GM18907 (cell line): ENCODE data around the gene DEAF1.
A peak's percentile ranks its signal among the peaks of the same experiment; 100 is the strongest.
"Not testable (repeated sequence)": the region's sequence is repeated elsewhere in the genome, so short reads cannot be mapped to it uniquely, and the experiment has no call there.

Experiments
- ATAC-seq: cut with Tn5 transposase; IDR thresholded peaks from one replicate; pipeline ENCODE4 v1.9.1; 2021; ENCODE audit warnings: mild to moderate bottlenecking, moderate library complexity; ENCODE audit not compliant: unreplicated experiment

DEAF1 gene, protein sequence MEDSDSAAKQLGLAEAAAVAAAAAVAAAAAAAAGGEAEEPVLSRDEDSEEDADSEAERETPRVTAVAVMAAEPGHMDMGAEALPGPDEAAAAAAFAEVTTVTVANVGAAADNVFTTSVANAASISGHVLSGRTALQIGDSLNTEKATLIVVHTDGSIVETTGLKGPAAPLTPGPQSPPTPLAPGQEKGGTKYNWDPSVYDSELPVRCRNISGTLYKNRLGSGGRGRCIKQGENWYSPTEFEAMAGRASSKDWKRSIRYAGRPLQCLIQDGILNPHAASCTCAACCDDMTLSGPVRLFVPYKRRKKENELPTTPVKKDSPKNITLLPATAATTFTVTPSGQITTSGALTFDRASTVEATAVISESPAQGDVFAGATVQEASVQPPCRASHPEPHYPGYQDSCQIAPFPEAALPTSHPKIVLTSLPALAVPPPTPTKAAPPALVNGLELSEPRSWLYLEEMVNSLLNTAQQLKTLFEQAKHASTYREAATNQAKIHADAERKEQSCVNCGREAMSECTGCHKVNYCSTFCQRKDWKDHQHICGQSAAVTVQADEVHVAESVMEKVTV

DNA sequence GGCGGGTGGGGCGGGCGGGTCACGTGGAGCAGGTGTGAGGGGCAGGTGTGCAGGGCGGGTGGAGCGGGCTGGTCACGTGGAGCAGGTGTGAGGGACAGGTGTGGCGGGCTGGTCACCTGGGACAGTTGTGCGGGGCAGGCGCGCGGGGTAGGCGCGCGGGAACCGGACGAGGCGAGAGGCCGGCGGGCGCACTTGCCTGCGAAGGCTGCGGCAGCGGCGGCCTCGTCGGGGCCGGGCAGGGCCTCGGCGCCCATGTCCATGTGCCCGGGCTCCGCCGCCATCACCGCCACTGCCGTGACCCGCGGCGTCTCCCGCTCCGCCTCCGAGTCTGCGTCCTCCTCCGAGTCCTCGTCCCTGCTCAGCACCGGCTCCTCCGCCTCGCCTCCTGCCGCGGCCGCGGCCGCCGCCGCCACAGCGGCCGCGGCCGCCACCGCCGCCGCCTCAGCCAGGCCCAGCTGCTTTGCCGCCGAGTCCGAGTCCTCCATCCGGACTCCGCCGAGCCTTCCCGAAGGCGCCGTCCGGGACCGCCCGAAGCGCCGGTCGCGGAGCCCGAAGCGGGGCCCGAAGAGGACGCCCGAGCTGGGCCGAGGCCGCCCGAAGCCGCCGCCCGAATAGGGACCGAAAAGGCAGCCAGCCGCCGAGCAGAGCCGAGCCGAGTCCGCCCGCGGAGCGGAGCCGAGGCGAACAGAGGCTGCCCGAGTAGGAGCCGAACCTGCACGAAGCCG lies at the start of gene DEAF1:
Gene DEAF1, minus strand, starts transcription at position 660 of the 725 bp plus-strand sequence. Its CDS starts 175 bp downstream, at position 485.
- peak; percentile 87 for ATAC-seq

DNA sequence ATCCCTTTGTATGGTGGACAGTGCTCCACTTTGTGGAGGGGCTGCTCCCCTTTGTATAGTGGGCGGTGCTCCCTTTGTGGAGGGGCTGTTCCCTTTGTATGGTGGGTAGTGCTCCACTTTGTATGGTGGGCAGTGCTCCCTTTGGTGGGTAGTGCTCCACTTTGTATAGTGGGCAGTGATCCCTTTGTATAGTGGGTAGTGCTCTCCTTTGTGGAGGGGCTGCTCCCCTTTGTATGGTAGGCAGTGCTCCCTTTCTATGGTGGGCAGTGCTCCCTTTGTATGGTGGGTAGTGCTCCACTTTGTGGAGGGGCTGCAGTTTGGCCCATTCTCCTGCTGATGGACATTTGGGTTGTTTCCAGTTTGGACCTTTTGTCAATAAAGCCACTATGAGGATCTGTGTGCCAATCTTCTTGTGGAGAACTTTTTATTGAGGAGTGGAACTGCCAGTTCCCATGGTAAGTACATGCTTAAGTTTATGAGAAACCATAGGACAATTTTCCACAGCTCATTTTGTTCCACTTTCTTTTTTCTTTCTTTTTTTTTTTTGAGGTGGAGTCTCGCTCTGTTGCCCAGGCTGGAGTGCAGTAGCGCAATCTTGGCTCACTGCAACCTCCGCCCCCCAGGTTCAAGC lies 47.7 kb upstream of the DEAF1 start:
- no peak for ATAC-seq

DNA sequence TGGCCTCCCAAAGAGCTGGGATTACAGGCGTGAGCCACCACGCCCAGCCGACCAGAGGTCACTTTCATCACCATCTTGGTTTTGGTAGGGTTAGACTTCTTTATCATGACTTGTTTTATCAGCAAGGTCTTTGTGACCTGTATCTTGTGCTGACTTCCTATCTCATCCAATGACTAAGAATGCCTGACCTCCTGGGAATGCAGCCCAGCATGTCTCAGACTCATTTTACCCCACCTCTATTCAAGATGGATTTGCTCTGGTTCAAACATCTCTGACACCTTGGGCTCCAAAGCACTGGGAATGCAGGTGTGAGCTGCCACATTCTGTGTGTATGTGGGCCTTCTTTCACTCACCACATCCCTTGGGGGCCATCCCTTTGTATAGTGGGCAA lies 47.1 kb upstream of the DEAF1 start:
- ATAC-seq, result no peak

DNA sequence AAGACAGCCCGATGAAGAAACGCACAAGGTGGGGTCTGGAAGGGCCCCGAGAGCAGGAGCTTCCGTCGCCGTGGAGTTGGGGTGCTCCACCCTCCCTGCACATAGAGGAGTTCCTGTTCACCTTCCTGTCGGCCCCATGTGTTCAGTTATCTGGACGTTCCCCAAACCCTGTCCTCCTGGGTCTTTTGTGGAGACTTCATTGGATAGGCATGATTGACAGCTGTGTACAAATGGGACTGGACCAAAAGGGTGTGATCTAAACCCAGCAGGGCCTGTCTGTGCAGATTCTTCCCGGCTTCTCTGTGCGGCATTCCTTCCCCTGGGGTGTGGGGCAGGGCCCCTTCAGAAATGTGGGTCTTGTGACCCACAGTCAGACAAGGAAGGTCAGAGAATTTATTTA lies 42.9 kb upstream of the DEAF1 start:
- ATAC-seq, result not testable (repeated sequence)

DNA sequence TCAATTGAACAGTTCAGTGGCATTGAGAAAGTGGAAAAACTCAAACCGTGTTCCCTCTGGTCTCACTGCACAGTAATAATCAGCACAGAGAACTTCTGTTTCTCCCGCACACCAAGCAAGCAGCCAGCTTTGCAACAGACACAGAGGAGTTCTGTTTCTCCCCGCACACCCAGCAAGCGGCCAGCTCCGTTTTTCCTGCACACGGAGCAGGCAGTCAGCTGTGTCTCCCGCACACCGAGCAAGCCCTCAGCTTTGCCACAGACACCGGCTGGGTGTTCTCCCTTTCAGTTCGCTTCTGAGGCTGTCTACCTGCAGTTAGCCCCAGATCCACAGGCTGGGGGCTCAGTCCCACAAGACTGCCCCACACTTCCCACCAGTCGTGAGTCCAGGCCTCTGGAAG lies 42.3 kb upstream of the DEAF1 start:
- ATAC-seq, result no peak

DNA sequence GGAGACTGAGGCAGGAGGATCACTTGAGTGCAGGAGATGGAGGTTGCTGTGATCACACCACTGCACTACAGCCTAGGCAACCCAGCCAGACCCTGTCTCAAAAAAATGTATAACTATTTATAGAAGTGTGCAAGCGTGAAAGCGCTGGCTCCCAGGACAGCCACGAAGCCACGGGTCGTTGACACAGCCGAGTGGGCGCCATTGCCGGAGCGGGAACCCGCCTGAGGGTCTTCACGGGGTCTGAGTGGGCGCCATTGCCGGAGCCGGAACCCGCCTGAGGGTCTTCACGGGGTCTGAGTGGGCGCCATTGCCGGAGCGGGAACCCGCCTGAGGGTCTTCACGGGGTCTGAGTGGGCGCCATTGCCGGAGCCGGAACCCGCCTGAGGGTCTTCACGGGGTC lies 39.5 kb upstream of the DEAF1 start:
- ATAC-seq, result not testable (repeated sequence)

DNA sequence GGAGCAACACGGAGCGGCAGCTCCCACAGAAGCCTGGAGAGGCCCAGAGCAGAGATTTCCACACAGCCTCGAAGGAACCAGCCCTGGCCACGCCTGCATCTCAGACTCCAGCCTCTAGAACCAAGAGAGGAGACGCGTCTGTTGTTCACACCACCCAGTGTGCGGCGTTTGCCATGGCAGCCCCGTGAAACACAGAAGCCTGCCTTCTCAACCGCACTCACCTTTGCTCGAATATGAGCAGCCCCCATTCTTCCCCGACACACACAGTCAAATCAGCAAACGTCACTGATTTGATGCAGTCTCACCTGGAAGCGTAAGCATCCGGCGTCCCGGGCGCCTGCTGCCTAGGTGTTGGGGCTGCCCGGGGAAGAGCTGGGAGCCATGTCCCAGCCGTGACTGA lies 38.0 kb upstream of the DEAF1 start:
- no peak for ATAC-seq

DNA sequence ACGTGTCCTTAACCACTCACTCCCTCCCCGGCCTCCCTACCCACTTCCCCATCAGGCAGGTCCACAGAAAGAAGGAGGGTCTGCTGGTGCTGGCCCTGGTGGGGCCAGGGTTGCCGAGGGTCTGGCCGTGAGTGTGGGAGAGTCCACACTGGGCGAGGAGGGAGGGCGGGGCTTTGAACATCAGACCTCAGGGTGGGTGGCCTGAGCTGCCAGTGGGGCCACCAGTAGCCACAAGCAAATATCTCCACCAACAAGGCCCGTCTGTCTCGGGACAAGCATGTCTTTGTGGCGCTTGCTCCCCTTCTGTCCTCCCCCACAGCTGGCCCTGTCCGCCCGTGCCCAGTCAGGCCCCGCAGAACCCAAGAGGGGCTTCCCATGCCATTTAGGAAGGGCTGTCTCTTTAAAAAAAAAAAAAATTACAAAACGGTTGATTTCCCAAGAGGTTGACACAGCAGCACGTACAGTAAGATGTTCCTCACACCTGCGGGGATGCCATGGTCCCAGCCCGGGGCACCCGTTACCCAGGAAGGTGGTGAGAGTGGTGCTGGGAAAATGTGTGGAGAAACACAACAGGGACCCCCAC lies 34.6 kb upstream of the DEAF1 start:
- ATAC-seq, result no peak

DNA sequence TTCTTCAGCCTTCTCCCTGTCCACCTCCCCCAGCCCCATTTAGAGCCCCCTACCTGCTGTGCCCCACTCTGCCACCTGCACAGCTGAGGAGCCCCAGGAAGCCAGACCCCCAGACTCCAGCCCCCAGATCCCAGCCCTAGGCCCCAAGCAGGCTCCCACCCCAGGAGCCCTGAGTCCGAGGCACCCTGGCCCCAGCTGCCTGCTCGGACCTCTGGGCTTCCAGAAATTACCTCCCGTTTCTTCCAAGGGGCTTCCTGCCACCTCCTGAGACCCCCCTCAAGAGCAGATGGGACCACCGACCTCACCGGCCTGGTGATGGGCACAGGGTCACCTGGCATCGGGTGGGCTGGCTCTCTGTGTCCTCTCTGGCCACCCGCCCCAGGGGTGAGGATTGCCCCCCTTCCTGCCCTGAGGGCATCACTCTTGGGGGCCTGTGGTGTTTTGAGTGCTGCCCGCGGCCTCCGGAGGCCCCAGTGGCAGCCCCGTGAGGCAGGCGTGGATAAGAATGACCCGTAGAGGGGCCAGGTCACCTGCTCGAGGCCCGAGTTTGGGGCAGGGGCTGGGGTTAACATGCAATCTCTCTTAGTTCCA lies 34.0 kb upstream of the DEAF1 start:
- ATAC-seq, result no peak

DNA sequence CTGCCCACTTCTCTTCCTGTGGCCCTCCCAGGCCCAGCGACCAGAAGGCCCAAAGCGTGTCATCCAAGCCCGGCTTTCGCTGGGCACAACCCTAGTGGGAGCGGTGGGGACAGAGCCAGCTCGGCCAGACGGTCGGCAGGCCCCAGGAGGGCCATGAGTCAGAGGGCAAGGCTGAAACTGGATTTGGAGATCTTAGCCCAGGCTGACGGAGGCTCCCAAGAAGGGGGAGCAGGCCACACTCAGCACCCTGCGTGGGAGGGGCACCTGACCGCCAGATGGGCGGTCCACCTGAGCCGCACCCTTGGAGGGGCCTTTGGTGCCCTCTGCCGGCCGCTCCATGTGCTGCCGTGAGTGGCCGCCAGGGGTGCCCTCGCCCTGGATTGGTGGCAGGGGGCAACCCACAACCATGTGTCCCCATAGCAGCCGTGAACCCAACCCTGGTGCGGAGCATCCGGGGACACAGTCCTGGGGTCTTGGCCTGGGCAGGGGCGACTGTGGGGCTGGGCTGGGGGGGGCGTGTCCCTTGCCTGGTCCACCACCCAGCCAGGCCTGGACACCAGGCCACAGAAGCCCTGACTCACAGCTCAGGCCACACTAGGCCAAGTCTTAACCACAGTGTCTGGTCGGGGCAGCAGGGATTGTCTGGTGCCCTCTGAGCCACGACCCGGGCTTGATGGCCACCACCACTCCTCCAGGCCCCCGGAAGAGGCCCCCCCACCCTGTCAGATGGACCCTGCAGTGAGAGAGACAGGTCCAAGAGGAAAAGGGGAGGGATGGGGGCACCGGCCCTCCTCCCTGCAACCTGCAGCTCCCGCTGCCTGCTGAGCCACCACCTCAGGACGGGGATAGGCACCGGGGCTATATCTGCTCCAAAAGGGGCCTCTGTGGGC lies 33.1 kb upstream of the DEAF1 start:
- ATAC-seq, result no peak

DNA sequence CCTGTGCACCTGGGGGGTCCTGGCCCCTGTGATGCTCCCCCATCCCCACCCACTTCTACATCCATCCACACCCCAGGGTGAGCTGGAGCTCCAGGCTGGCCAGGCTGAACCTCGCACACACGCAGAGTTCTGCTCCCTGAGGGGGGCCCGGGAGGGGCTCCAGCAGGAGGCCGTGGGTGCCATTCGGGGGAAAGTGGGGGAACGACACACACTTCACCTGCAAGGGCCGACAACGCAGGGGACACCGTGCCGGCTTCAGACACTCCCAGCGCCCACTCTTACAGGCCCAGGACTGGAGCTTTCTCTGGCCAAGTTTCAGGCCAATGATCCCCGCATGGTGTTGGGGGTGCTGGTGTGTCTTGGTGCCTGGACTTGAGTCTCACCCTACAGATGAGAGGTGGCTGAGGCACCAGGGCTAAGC lies 32.3 kb upstream of the DEAF1 start:
- no peak for ATAC-seq

DNA sequence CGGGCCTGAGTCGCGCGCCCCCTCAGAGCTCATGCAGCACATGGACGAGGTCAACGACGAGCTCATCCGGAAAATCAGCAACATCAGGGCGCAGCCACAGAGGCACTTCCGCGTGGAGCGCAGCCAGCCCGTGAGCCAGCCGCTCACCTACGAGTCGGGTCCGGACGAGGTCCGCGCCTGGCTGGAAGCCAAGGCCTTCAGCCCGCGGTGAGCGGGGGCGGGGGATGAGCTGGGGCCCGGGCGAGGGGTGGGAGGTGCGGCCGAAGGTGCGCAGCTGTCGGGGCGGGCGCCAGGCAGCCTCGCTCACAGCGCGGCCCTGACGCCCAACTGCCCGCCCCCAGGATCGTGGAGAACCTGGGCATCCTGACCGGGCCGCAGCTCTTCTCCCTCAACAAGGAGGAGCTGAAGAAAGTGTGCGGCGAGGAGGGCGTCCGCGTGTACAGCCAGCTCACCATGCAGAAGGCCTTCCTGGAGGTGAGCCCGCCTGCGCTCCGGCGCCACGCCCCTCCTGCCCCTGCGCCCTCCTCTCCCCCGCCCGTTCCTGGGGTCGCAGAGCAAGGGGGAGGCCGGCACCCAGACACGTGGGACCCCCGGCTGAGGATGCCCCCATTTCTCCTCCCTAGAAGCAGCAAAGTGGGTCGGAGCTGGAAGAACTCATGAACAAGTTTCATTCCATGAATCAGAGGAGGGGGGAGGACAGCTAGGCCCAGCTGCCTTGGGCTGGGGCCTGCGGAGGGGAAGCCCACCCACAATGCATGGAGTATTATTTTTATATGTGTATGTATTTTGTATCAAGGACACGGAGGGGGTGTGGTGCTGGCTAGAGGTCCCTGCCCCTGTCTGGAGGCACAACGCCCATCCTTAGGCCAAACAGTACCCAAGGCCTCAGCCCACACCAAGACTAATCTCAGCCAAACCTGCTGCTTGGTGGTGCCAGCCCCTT lies 31.5 kb upstream of the DEAF1 start:
- no peak for ATAC-seq

DNA sequence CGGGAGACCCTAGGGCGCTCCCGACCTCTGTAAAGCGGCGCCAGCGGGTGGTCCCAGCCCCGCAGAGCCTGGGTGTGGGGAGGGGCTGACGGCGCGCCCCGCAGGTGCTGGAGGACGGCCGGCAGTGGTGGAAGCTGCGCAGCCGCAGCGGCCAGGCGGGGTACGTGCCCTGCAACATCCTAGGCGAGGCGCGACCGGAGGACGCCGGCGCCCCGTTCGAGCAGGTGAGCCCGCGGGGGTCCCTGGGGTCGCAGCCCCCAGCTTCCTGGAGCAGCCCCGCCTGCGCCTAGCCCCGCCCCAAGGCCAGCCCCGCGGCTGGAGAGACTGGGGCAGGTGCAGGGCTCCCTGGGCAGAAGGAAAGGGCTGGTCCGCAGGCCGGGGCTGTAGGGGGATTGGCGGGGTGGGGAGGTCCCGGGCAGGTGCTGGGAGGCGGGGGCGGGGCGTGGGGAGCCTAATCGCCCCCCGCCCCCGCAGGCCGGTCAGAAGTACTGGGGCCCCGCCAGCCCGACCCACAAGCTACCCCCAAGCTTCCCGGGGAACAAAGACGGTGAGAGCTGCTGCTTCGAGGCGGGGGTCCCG lies 30.7 kb upstream of the DEAF1 start:
- ATAC-seq, result no peak

DNA sequence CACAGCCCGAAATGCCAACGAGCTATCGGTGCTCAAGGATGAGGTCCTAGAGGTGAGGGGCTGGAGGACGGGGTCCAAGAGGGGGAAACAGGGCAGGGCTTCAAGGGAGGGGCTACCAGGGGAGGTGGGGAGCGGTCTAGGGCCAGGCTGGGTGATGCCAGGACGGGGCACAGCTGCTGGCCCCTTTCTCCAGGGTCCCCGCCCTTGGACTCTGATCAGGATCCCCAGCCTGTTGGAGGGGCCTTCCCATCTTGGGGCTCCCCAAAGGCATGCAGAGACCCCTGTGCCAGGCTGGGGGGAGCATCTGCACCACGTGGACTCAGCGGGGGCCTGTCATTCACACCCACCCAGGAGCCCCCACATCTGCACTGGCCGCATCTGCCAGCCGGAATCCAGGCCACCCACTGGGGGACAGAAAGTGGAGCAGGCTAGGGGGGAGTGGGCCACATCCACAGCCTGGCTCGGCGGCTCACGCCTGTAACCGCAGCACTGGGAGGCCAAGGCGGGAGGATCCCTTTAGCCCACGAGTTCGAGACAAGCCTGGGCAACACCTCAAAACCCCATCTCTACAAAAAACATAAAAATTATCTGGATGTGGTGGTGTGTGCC lies 29.9 kb upstream of the DEAF1 start:
- ATAC-seq, result no peak

DNA sequence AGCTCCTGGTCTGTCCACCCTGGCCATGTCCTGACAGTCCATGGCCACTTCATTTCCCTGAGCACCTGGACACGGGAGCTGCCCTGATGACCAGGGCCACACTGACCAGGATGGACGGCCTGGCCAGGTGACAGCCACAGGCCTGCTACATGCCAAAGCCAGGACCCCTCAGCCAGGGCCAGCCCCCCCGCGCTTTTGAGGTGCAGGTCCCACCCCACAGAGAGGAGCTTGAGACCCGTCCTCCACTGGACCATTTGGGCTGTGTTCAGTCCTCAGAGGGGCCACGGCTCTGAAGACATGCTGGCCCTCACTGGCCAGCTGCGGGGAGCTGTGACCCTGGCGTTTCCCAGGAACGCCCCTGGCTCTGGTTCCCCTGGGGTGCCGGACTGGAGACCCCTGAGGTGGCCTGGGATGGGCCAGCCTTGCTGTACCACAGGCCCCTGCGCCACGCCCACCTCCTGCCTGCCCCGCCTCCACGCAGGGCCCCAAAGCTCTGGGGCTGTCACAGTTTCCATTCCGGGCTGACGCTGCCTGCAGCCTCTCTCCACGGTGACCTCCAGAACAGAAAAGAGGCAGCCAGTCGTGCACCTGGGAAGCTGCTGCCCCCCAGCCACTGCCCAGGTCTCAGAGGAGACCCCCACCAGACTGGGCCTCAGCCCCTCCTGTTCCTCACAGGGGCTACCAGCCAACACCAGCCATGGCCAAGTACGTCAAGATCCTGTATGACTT lies 29.2 kb upstream of the DEAF1 start:
- ATAC-seq, result no peak

DNA sequence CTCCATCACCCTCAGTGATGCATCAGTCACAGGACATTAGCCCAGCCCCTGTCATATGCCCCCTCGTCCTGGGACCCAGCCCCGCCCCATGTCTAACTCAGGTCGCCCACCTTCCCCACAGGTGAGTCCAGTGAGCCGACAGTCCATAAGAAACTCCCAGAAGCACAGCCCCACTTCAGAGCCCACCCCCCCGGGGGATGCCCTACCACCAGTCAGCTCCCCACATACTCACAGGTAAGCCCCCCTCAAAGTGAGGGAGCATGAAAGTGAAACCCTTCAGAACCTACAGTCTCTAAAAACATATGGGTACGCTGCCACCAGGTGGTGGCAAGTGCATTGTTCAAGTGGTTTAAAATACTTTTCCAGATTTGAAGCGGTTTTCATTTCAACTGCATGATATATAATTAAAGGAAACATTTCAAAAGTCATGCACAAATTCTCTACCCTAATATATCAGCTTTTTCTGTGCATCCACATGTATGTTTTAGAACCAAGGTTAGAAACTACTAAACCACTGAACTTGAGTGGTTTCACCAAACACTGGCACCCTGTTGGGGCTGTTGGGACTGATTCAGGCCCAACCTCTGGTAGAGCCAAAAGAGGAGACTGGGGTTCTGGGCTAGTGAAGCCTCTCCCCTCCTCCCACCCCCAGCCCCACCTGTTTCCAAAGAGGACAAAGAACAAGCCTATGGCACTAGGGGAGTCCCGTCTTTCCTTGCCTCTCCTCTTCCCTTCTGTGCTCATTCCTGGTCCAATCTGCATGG lies 28.3 kb upstream of the DEAF1 start:
- no peak for ATAC-seq
